Dendritic cell treated with granulocyte-macrophage colony-stimulating factor and Interleukin-4, amounts not matched to agents 40 ng/mL and 50 ng/mL, for 4 days (primary cell): ENCODE data around the gene PRKG1.

Source experiments
- H3K27ac Mint-ChIP-seq: one replicate; pipeline ENCODE4 v1.8.0; 2022; ENCODE audit warnings: mild to moderate bottlenecking, mixed read lengths
- H3K27me3 Mint-ChIP-seq: one replicate; pipeline ENCODE4 v1.8.0; 2022; ENCODE audit warnings: mild to moderate bottlenecking, mixed read lengths
- H3K36me3 Mint-ChIP-seq: one replicate; pipeline ENCODE4 v1.8.0; 2022; ENCODE audit warnings: low read depth, mixed read lengths
- H3K4me1 Mint-ChIP-seq: one replicate; pipeline ENCODE4 v1.8.0; 2022; ENCODE audit warnings: low read depth, mixed read lengths
- H3K4me3 Mint-ChIP-seq: one replicate; pipeline ENCODE4 v1.8.0; 2022; ENCODE audit warnings: mild to moderate bottlenecking, moderate library complexity, mixed read lengths
- H3K9me3 Mint-ChIP-seq: one replicate; pipeline ENCODE4 v1.8.0; 2022; ENCODE audit warnings: mixed read lengths
- intact Hi-C: fragments of 100-400 bp; cut with micrococcal nuclease; formaldehyde crosslinking; loops from one replicate; pipeline ENCODE4 v1.15.0; 2022

The PRKG1 gene

GRCh38 chr10:51903675-51904074, 829.4 kb downstream of the PRKG1 start:
- Mint-ChIP-seq H3K4me3 (no peak overlapping the region), H3K9me3 (no peaks in the 10 kb centered on the region), H3K27me3 (no peaks in the 10 kb centered on the region), H3K4me1 (no peaks in the 10 kb centered on the region), H3K27ac (no peak overlapping the region), H3K36me3 (no peaks in the 10 kb centered on the region)
- intact Hi-C loops = no loop called here

GRCh38 chr10:51905032-51905431, 830.7 kb downstream of the PRKG1 start:
- Mint-ChIP-seq H3K9me3 (no peaks in the 10 kb centered on the region), H3K4me3 (no peak overlapping the region), H3K36me3 (no peaks in the 10 kb centered on the region), H3K27ac (no peak overlapping the region), H3K4me1 (no peaks in the 10 kb centered on the region), H3K27me3 (no peaks in the 10 kb centered on the region)
- intact Hi-C loops = no loop called here

GRCh38 chr10:51907361-51907760, 833.1 kb downstream of the PRKG1 start:
- H3K27me3 Mint-ChIP-seq = no peaks in the 10 kb centered on the region

GRCh38 chr10:51910189-51910588, 835.9 kb downstream of the PRKG1 start:
- H3K9me3 Mint-ChIP-seq = no peaks in the 10 kb centered on the region
- H3K27me3 Mint-ChIP-seq = no peaks in the 10 kb centered on the region
- H3K4me3 Mint-ChIP-seq = no peak overlapping the region
- H3K36me3 Mint-ChIP-seq = no peaks in the 10 kb centered on the region
- H3K4me1 Mint-ChIP-seq = no peaks in the 10 kb centered on the region
- intact Hi-C loops = no loop called here
- no peak overlapping the region for H3K27ac Mint-ChIP-seq

More at GRCh38 chr10:51907361-51907760, 833.1 kb downstream of the PRKG1 start:
- Mint-ChIP-seq H3K4me1 (no peaks in the 10 kb centered on the region), H3K9me3 (no peaks in the 10 kb centered on the region), H3K4me3 (no peak overlapping the region), H3K36me3 (no peaks in the 10 kb centered on the region), H3K27ac (no peak overlapping the region)
- intact Hi-C loops = no loop called here

GRCh38 chr10:51910596-51910995, 836.3 kb downstream of the PRKG1 start:
- intact Hi-C loops = no loop called here
- Mint-ChIP-seq H3K27me3 (no peaks in the 10 kb centered on the region), H3K9me3 (no peaks in the 10 kb centered on the region), H3K4me1 (no peaks in the 10 kb centered on the region), H3K36me3 (no peaks in the 10 kb centered on the region), H3K4me3 (no peak overlapping the region), H3K27ac (no peak overlapping the region)

GRCh38 chr10:51911723-51912122, 837.4 kb downstream of the PRKG1 start:
- H3K27ac Mint-ChIP-seq = no peak overlapping the region
- H3K4me3 Mint-ChIP-seq = no peak overlapping the region
- no peaks in the 10 kb centered on the region for H3K36me3 Mint-ChIP-seq
- H3K4me1 Mint-ChIP-seq = no peaks in the 10 kb centered on the region
- H3K9me3 Mint-ChIP-seq = no peaks in the 10 kb centered on the region
- no peaks in the 10 kb centered on the region for H3K27me3 Mint-ChIP-seq
- intact Hi-C loops = no loop called here

GRCh38 chr10:51915031-51915542, 840.8 kb downstream of the PRKG1 start:
- intact Hi-C loops = no loop called here
- Mint-ChIP-seq H3K27ac (no peak overlapping the region), H3K4me3 (no peak overlapping the region), H3K4me1 (no peaks in the 10 kb centered on the region), H3K27me3 (no peaks in the 10 kb centered on the region), H3K9me3 (no peaks in the 10 kb centered on the region), H3K36me3 (no peaks in the 10 kb centered on the region)

- Mint-ChIP-seq H3K4me3 (no peak overlapping the region), H3K27me3 (no peaks in the 10 kb centered on the region), H3K4me1 (no peaks in the 10 kb centered on the region), H3K27ac (no peak overlapping the region), H3K36me3 (no peaks in the 10 kb centered on the region), H3K9me3 (no peaks in the 10 kb centered on the region)
- intact Hi-C loops = no loop called here
Measured at GRCh38 chr10:51918440-51918839, 844.2 kb downstream of the PRKG1 start.

GRCh38 chr10:51918884-51919325, 844.6 kb downstream of the PRKG1 start:
- Mint-ChIP-seq H3K4me3 (no peak overlapping the region), H3K27ac (no peak overlapping the region), H3K9me3 (no peaks in the 10 kb centered on the region)

GRCh38 chr10:51920672-51921071, 846.4 kb downstream of the PRKG1 start:
- no peak overlapping the region for H3K4me3 Mint-ChIP-seq
- no peaks in the 10 kb centered on the region for H3K4me1 Mint-ChIP-seq
- intact Hi-C loops = no loop called here
- no peak overlapping the region for H3K27ac Mint-ChIP-seq
- H3K36me3 Mint-ChIP-seq = no peaks in the 10 kb centered on the region
- no peaks in the 10 kb centered on the region for H3K9me3 Mint-ChIP-seq
- H3K27me3 Mint-ChIP-seq = no peaks in the 10 kb centered on the region

More at GRCh38 chr10:51918884-51919325, 844.6 kb downstream of the PRKG1 start:
- Mint-ChIP-seq H3K36me3 (no peaks in the 10 kb centered on the region), H3K4me1 (no peaks in the 10 kb centered on the region), H3K27me3 (no peaks in the 10 kb centered on the region)
- intact Hi-C loops = no loop called here

GRCh38 chr10:51924359-51924758, 850.1 kb downstream of the PRKG1 start:
- intact Hi-C loops = no loop called here
- no peak overlapping the region for H3K27ac Mint-ChIP-seq
- H3K9me3 Mint-ChIP-seq = no peaks in the 10 kb centered on the region
- H3K4me3 Mint-ChIP-seq = no peak overlapping the region
- no peaks in the 10 kb centered on the region for H3K4me1 Mint-ChIP-seq
- no peaks in the 10 kb centered on the region for H3K36me3 Mint-ChIP-seq
- H3K27me3 Mint-ChIP-seq = no peaks in the 10 kb centered on the region

GRCh38 chr10:51926337-51926736, 852.0 kb downstream of the PRKG1 start:
- Mint-ChIP-seq H3K9me3 (no peaks in the 10 kb centered on the region), H3K4me3 (no peak overlapping the region), H3K27me3 (no peaks in the 10 kb centered on the region), H3K27ac (no peak overlapping the region), H3K4me1 (no peaks in the 10 kb centered on the region), H3K36me3 (no peaks in the 10 kb centered on the region)
- intact Hi-C loops = no loop called here

GRCh38 chr10:51928162-51928561, 853.9 kb downstream of the PRKG1 start:
- no peaks in the 10 kb centered on the region for H3K36me3 Mint-ChIP-seq

GRCh38 chr10:51932530-51932929, 858.2 kb downstream of the PRKG1 start:
- intact Hi-C loops = no loop called here
- Mint-ChIP-seq H3K4me3 (no peak overlapping the region), H3K36me3 (no peaks in the 10 kb centered on the region), H3K27ac (no peak overlapping the region), H3K9me3 (no peaks in the 10 kb centered on the region), H3K27me3 (peaks cover 3% of the 10 kb centered on the region), H3K4me1 (no peaks in the 10 kb centered on the region)

More at GRCh38 chr10:51928162-51928561, 853.9 kb downstream of the PRKG1 start:
- intact Hi-C loops = no loop called here
- H3K27me3 Mint-ChIP-seq = no peaks in the 10 kb centered on the region
- H3K4me1 Mint-ChIP-seq = no peaks in the 10 kb centered on the region
- H3K9me3 Mint-ChIP-seq = no peaks in the 10 kb centered on the region
- H3K4me3 Mint-ChIP-seq = no peak overlapping the region
- H3K27ac Mint-ChIP-seq = no peak overlapping the region

GRCh38 chr10:51934373-51934772, 860.1 kb downstream of the PRKG1 start:
- no peak overlapping the region for H3K27ac Mint-ChIP-seq
- peaks cover 3% of the 10 kb centered on the region for H3K27me3 Mint-ChIP-seq
- intact Hi-C loops = no loop called here

More at GRCh38 chr10:51934373-51934772, 860.1 kb downstream of the PRKG1 start:
- Mint-ChIP-seq H3K4me3 (no peak overlapping the region), H3K36me3 (no peaks in the 10 kb centered on the region), H3K4me1 (no peaks in the 10 kb centered on the region), H3K9me3 (no peaks in the 10 kb centered on the region)
